Activated T-cell treated with anti-CD3 and anti-CD28 coated beads for 4 hours (primary cell): ENCODE measurements around the gene SSB.
"Not testable (repeated sequence)": the region's sequence is repeated elsewhere in the genome, so short reads cannot be mapped to it uniquely, and the experiment has no call there.

Experiments used
- DNase-seq: peaks from one replicate; pipeline ENCODE4 v3.0.0-alpha.2; 2020

SSB gene

GRCh38 chr2:169782513-169782912 lies 16.2 kb upstream of the SSB start:
- no peak for DNase-seq

GRCh38 chr2:169790581-169790980 lies 8.1 kb upstream of the SSB start:
- no peak for DNase-seq

DNA sequence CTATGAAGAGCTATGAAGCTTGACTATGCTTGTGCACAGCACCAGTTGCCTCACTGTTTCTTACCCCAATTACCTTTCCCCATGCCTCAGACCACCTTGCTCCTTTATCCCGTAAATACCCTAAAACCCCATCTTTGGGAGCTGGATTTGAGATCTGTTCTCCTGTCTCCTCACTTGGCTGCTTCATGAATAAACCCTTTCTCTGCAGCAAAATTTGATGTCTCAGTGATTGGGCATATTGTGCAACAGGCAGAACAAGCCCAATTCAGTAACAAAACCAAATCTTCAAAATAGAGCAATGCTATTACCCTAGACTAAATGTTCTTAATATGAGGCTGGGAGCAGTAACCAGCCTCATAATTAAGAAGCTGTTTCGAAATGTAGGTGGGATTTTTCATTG lies 3.5 kb upstream of the SSB start:
- DNase-seq = no peak

DNA sequence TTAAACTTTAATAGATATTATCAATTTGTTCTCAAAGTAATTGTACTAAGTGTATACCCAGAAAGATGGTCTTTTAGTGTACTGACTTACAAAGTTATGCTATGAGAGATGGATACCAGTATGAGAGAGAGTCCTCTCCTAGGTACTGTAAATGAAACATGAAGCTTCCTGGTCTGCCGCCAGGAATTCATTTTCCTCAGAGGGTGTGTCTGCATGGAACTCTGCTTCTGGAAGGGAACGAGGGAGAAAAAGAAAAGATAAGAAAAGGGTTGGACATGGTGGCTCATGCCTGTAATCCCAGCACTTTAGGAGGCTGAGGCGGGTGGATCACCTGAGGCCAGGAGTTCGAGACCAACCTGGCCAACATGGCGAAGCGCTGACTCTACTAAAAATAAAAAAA lies 2.2 kb upstream of the SSB start:
- DNase-seq = no peak

GRCh38 chr2:169797601-169798000 lies 1.1 kb upstream of the SSB start:
- DNase-seq = no peak

- no peak for DNase-seq
These were observed 314 bp upstream of the SSB start for GRCh38 chr2:169798397-169798717.

DNA sequence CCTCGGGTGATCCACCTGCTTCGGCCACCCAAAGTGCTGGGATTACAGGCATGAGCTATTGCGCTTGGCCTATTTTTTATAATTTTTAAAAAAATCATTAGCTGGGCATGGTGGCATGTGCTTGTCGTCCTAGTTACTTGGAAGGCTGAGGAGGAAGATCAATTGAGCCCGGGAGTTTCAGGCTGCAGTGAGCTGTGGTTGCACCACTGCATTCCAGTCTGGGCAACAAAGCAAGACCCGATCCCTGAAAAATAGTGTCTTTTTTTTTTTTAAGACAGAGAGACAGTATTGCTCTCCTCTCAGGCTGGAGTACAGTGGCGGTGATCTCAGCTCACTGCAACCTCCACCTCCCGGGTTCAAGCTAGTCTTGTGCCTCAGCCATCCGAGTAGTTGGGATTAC lies 4.8 kb downstream of the SSB start:
- no peak for DNase-seq

DNA sequence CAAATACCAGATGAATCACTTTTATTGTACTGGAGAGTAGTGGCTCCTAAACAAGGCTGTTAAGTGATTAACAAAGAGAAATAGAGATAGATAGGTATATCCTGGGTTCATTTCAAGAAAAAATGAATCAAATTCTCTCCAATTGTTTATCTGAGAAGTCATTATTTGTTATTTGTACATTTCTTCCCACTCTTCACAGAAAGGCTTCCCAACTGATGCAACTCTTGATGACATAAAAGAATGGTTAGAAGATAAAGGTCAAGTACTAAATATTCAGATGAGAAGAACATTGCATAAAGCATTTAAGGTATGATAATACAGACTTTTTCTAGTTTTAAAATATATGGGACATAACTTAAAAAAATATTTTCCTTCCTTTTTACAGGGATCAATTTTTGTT lies 7.9 kb downstream of the SSB start:
- no peak for DNase-seq

DNA sequence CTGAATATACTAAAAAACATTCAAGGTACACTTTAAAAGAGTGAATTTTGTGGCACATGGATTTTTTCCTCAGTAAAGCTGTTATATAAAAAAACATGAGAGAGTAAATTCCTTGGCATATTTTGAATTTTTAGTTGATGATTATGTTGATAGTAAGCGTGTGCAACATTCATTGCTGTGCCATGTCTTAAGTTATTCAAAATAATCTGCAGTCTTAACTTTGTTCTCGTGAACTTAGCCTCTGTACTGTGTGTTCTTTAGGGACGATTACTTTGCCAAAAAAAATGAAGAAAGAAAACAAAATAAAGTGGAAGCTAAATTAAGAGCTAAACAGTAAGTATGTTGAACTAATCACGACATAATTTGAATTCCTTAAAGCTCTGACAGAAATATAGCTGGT lies 9.6 kb downstream of the SSB start:
- DNase-seq = no peak

DNA sequence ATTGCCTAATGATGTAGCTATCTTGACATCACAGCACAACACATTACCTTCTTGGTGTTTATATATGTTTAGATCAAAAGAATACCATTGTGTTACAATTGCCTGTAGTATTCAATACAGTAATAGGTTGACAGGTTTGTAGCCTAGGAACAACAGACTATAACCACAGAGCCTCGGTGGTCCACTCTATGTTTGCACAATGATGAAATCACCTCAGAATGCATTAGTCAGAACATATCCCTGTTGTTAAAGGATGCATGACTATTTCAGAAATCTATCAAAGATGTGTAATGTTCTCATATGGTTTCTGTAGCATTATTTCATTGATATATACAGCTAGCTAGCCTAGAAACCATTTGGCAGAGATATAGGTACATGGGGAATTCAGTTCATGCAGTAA lies 17.2 kb downstream of the SSB start:
- DNase-seq = no peak

DNA sequence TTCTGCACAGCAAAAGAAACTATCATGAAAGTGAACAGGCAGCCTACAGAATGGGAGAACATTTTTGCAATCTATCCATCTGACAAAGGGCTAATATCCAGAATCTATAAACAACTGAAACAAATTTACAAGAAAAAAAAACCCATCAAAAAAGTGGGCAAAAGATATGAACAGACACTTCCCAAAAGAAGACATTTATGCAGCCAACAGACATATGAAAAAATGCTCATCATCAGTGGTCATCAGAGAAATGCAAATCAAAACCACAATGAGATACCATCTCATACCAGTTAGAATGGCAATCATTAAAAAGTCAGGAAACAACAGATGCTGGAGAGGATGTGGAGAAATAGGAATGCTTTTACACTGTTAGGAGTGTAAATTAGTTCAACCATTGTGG lies 18.3 kb downstream of the SSB start:
- not testable (repeated sequence) for DNase-seq

- DNase-seq = not testable (repeated sequence)
These were observed 18.7 kb downstream of the SSB start for GRCh38 chr2:169817369-169817768.

GRCh38 chr2:169818241-169818640 lies 19.6 kb downstream of the SSB start:
- no peak for DNase-seq

GRCh38 chr2:169819106-169819505 lies 20.4 kb downstream of the SSB start:
- DNase-seq = no peak

- DNase-seq = not testable (repeated sequence)
These were observed 21.4 kb downstream of the SSB start for GRCh38 chr2:169820101-169820500.

- DNase-seq = no peak
These were observed 23.4 kb downstream of the SSB start for GRCh38 chr2:169822036-169822435.

DNA sequence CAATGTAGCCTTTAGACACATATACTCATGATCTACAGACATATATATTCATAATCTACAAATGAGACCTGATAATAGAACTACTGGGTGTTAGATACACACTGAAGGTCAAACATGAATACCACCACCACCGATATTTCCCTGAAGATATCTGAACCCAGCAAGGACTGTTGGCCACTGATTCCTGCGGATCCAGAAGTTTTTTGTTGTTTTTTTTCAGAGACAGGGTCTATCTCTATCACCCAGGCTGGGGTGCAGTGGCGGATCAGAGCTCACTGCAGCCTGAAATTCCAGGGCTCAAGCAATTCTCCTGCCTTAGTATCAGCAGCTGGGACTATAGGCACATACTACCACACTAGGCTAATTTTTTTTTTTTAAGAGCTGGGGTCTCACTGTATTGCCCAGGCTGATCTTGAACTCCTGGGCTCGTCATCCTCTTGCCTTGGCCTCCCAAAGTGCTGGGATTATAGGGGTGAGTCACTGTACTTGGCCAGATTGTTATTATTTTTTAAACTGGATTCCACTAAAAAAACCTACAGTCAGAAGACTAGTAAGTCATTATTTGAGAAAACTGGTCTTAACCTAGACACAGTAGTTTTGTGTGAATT lies 24.2 kb downstream of the SSB start:
- DNase-seq = no peak

- DNase-seq = no peak
These were observed 25.3 kb downstream of the SSB start for GRCh38 chr2:169823996-169824372.

- peak; percentile 68 for DNase-seq
These were observed 26.0 kb downstream of the SSB start, which contains the start of gene METTL5 for GRCh38 chr2:169824373-169825333. TSS of gene METTL5 (minus strand) at chr2:169824905. CDS start at chr2:169824597, 308 bp downstream.

DNA sequence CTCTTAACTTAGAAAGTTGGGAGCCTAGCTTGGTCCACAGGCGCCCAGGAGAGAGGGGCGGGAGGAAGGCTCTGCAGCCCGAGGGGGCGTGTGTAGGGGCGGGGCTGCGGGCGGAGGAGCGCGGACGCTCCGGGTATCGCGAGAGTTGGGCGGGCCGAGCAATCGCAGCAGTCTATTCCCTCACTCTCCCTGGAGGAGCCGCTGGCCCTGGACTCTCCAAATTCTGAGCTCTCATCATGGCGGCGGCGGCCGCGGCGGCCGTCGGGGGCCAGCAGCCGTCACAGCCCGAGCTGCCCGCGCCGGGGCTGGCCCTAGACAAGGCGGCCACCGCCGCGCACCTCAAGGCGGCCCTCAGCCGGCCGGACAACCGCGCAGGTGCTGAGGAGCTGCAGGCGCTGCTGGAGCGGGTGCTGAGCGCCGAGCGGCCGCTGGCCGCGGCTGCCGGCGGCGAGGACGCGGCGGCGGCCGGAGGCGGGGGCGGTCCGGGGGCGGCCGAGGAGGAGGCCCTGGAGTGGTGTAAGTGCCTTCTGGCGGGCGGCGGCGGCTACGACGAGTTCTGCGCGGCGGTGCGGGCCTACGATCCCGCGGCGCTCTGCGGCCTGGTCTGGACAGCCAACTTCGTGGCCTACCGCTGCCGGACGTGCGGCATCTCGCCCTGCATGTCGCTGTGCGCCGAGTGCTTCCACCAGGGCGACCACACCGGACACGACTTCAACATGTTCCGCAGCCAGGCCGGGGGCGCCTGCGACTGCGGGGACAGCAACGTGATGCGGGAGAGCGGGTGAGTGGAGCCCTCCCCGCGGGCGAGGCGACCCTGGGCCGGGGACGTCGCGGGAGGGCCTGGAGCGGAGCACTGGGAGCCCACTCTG lies 28.8 kb downstream of the SSB start, which contains the start of gene UBR3:
Gene UBR3, plus strand, starts transcription at position 183 of the 869 bp plus-strand sequence. Its CDS starts 54 bp downstream, at position 237.
- DNase-seq = peak; percentile 84

GRCh38 chr2:169828141-169828811 lies 29.6 kb downstream of the SSB start:
- peak; percentile 53 for DNase-seq

DNA sequence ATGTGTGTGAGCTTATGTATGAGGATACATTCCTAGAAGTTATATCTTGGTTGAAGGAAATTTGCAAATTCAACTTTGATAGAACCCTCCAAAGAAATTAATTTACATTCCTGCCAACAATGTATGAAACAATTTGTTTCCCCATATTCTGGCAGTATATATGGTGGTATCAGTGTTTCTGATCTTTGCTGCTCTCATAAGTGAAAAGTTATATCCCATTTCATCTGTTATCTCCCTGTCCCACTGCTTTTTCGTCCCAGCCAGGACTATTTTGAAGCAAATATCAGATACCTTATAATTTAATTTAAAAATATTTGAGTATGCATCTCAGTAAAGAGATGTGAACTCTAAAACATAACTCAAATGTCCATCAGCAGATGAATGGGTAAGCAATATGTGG lies 35.7 kb downstream of the SSB start:
- DNase-seq = no peak
